ENCODE data around the gene EPN2.

Gene EPN2

DNA sequence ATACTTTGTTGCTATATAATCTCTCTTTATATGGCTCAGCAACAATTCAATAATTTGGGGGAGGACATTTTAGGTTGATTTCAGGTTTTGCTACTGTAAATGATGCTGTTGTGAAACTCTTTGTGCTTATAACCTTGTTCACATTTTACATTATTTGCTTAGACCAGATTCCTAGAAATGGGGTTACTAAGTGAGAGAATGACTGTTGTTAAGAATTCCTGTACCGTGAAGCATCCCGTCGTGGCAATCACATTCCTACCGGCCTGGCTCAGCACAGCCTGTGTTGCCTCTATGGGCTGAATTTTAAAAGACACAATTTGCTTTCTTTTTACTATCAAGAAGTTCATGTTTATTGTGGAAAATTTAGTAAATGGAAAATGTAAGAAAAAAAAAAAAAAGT is 94.0 kb downstream of the EPN2 start:
- peak; percentile 36 for TF ChIP-seq CTCF (conservative IDR thresholded peaks at IDR 0.05; ENCODE audit: low read depth, low read length)
- peak; percentile 91 for DNase-seq (ENCODE audit: low read depth)
- no peak overlapping the region for H3K4me3 ChIP-seq (ENCODE audit: low read depth, low read length)

DNA sequence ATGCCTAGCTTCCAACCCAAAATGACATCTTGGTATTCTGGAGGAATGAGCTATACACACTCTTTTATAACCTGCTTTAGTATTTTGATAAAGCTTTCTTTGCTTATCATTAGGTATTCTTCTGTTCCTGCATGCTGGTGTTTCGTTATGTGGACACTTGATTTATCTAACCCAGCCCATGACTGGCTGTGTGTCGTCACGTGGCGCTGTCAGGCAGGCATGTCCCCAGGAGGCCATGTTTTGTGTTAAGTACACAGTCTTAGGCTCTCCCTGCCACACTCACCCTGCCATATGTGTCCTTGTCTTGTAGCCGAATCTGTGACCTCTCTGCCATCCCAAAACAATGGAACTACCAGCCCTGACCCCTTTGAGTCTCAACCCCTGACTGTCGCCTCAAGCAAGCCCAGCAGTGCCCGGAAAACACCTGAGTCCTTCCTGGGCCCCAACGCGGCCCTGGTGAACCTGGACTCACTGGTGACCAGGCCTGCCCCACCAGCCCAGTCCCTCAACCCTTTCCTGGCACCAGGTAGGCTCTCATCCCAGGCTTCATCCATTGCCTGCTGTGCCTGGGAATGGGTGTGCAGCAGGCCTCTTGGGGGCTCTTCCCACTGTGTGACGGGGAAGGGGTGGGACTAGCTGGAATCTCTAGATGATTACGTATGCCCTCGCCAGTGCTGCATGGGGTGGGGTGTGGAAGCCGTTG is 94.5 kb downstream of the EPN2 start:
- TF ChIP-seq CTCF (conservative IDR thresholded peaks at IDR 0.05; ENCODE audit: low read depth, low read length), result no peak
- no peak overlapping the region for H3K4me3 ChIP-seq (ENCODE audit: low read depth, low read length)
- DNase-seq (ENCODE audit: low read depth), result no peak

DNA sequence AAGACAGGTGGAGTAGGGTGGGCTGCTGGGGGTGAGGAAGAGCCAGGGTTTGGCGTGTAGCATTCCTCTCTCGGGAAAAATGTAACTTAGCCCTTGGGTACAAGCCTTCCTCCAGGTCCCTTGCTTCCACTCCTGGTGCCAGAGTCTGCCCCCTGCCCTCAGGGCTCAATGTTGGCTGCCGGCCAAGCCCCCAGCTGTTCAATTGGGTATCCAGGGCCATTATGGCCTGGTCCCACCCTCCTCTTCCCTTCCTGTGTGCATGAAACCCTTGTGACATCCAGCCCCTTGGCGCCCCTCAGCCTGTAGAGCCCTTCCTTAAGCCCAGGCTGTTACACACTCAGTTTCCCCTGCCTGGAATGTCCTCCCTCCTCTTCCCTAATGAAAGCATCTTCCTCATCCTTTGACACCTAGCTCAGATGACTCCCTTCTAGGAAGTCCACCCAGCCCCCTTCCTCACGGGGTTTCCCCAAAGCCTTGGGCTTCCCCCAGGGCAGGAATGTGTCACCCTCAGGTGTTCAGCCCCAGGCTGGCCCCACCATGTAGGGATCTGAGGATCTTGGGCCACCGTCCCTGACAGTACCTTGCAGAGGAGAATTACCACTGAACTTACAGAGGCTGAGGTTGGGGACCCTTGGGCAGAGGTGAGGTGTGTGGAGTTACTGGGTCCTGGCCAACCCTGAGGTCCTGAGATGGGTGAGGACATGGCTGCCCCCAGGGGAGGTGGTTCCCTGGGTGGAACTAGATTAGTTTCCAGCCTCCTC is 95.4 kb downstream of the EPN2 start:
- TF ChIP-seq CTCF (conservative IDR thresholded peaks at IDR 0.05; ENCODE audit: low read depth, low read length), result no peak
- no peak for DNase-seq (ENCODE audit: low read depth)
- H3K4me3 ChIP-seq (ENCODE audit: low read depth, low read length), result no peak overlapping the region

GRCh38 chr17:19333132-19333440 is 95.9 kb downstream of the EPN2 start:
- no peak overlapping the region for H3K4me3 ChIP-seq (ENCODE audit: low read depth, low read length)
- TF ChIP-seq CTCF (conservative IDR thresholded peaks at IDR 0.05; ENCODE audit: low read depth, low read length), result no peak
- no peak for DNase-seq (ENCODE audit: low read depth)

- TF ChIP-seq CTCF (conservative IDR thresholded peaks at IDR 0.05; ENCODE audit: low read depth, low read length), result no peak
- H3K4me3 ChIP-seq (ENCODE audit: low read depth, low read length), result no peak overlapping the region
- no peak for DNase-seq (ENCODE audit: low read depth)
Observed at GRCh38 chr17:19333736-19334290, 96.6 kb downstream of the EPN2 start.

- no peak for DNase-seq (ENCODE audit: low read depth)
- no peak for TF ChIP-seq CTCF (conservative IDR thresholded peaks at IDR 0.05; ENCODE audit: low read depth, low read length)
- H3K4me3 ChIP-seq (ENCODE audit: low read depth, low read length), result no peak overlapping the region
Observed at GRCh38 chr17:19334331-19334730, 97.2 kb downstream of the EPN2 start.
